Measurements from ENCODE around the gene SPINK6. TPM values are rescaled to one million over a fixed set of nuclear protein-coding genes. Genes with fewer than 3 reads are reported as not detected.

Gene SPINK6
- total RNA-seq, 1 donor from 2014 or later: not detected

- DNase-seq (ENCODE audit: low spot score): no peak
These were observed 21.4 kb downstream of the SPINK6 start for GRCh38 chr5:148224117-148224742.

DNA sequence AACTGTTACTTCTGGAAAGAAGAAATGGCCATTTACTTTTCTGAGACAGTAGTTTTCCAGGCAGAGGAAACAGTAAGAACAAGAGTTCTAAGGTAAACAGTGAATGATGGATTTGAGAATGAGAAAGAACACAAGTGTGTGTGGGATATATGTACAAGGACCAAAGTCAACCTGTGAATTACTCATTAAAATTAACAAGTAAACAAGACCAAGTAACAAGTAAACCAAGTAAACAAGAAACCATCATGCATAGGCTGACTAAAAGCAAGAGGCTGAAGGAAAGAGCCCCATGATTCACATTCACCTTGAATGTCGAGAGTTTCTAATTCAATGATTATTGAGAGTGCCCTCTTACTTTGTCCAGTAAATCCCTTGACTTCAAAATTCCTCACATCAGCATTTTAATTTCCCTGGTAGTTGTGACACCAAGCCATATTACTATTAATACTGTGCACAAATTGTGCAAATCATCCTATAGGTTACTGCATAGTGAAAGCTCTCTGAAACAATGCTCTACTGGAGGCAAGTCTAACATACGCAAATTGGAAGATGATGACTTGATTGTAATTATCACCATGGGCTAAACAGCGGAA, 25.6 kb downstream of the SPINK6 start:
- DNase-seq (ENCODE audit: low spot score): no peak

- DNase-seq (ENCODE audit: low spot score): no peak
These were observed 27.0 kb downstream of the SPINK6 start for GRCh38 chr5:148229840-148230239.

- DNase-seq (ENCODE audit: low spot score): no peak
These were observed 27.4 kb downstream of the SPINK6 start for GRCh38 chr5:148230240-148230639.

DNA sequence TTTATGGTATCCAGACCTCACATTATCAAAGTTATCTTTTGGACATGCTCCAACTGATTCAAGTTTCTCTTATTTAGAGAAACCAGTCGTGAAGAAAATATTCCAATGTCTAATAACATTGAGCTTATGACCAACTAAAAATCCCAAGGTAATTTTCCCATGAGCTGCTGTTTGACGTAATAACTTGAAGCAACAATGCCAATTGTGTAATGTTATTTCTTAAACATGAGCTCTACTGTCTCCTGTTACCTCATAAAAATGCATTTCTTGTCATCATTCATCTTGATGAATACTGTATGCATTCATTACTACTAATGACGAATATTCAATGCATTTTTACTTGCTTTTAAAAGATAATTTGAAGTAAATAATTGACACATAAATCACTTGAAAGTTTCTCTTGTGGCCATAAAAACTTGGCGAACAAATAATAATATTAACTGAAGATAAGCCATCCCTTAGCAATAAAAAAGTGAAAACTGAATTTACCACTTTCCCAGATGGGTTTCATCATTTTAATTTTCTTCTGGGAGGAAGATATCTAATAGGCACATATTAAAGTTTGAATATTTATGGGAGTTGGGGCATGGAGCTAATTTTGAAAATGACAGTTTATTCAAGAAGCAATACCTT, 35.1 kb downstream of the SPINK6 start:
- no peak for DNase-seq (ENCODE audit: low spot score)

GRCh38 chr5:148238418-148238794, 35.6 kb downstream of the SPINK6 start, which contains the start of gene MARCOL:
TSS of gene MARCOL (plus strand) at chr5:148238525. CDS start at chr5:148238598, 73 bp downstream.
- no peak for DNase-seq (ENCODE audit: low spot score)

DNA sequence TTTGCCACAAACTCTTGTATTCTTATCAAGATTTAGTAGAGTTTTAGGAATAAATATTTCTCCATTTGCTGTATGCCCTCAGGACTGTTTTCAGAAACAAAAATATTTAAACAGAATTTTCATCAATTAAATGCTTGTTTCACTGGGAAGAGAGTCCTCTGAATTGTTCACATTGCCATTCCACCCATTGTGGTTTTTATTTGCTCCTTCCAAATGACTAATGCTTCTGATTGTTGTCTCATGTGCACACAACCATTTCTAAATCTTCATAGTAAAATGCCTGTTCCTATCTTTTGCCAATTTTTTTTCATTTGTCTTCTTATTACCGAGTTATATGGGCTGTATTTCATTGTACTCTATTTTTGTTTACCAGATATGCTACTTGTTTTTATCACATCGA, 46.1 kb downstream of the SPINK6 start:
- no peak for DNase-seq (ENCODE audit: low spot score)

DNA sequence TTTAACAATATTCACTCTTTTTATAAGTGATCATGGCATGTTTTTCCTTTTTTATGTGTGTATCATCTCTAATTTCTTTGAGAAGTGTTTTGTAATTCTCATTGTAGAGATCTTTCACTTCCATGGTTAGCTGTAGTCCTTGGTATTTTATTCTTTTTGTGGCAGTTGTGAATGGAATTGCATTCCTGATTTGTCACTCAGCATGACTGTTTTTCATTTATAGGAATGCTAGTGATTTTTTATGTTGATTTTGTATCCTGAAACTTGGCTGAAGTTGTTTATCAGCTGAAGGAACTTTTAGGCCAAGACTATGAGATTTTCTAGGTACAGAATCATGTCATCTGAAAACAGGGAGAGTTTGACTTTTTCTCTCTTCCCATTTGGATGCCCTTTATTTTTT, 52.6 kb downstream of the SPINK6 start:
- DNase-seq (ENCODE audit: low spot score): no peak

DNA sequence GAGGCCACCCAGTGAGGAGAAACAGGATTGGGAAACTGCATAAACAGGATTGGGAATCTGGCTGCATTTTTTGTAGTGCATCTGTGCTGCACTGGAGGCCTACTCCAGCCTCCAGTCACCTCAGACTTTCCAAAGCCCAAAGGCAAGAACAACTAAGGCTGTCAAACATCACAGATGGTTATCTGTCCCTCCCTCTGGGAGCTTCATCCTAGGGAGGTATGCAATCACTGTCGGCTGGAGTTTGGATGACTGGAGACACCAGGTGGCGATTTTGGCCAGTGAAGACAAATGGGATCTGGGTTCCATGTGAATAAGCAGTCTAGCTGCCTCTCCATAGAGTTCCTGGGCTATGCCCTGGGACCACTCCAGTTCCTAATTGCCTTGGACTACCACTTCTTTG, 56.4 kb downstream of the SPINK6 start:
- DNase-seq (ENCODE audit: low spot score): no peak

GRCh38 chr5:148261221-148261620, 58.4 kb downstream of the SPINK6 start:
- DNase-seq (ENCODE audit: low spot score): no peak

Other genes starting within 250 kb of the SPINK6 start
- gene SPINK5, start 139.1 kb upstream of the SPINK6 start, total RNA-seq: 3.2 TPM
- not detected for gene SPINK14, start 34.5 kb upstream of the SPINK6 start, total RNA-seq
- not detected for gene MARCOL, start 35.5 kb downstream of the SPINK6 start, total RNA-seq
- gene SPINK13, start 65.8 kb downstream of the SPINK6 start, total RNA-seq: not detected
- not detected for gene SPINK7, start 109.4 kb downstream of the SPINK6 start, total RNA-seq
- not detected for gene SPINK9, start 132.5 kb downstream of the SPINK6 start, total RNA-seq
- 94.8 TPM for gene FBXO38, start 180.9 kb downstream of the SPINK6 start, total RNA-seq